ENCODE data around the gene SRRM5. TPM values are rescaled to one million over a fixed set of nuclear protein-coding genes. Genes with fewer than 3 reads are reported as not detected.

Gene SRRM5
- polyA plus RNA-seq, 2 of the 4 experiments (the other 2 are of a cell fraction): 0.47 to 0.50 TPM

DNA sequence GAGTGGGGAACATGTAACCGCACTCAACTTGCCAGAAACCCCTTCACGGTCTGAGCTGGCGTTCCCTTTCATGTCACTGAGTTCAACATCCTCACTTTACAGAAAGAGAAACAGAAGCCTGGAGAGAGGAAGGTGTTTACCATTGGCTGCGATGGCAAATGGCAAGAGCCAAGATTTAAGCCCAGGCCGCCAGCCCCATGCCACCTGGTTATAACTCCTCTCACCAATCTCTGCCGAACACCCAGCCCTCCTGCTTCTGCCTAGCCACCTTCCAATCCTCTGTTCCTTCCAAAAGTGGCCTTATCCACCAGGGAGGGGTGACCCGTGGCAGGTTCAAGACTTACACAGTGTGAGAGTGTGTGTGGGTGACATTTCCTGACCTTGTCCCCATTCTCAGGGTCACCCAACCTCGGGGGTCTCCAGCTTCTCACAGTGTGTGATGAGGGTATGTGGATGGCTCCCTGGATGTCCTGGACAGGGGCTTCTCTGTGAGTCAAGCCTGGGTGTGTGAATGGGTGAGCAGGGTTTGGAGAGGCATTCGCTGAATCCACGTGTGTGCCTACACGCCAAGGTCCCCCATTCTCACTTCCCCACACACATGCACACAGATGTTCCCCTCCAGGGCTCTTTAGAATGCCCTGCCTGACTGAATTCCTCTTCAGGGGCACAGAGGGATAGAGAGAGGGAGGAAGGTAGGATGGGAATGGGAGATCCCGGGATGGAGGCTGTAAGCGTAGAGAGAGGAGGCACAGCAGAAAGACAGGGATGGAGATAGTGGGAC is 26.5 kb downstream of the SRRM5 start:
- Histone ChIP-seq H3K4me2 (peak overlapping the region; percentile 100), H3K4me1 (peaks cover 30% of the 10 kb centered on the region), H3K4me3 (no peak overlapping the region; the same call in 2 of the 3 replicates), H3K27ac (no peak overlapping the region), H3K9me3 (no peaks in the 10 kb centered on the region)
- DNase-seq (ENCODE audit: low read depth in 1 of 2, low spot score in 1 of 2) (no peak), FAIRE-seq (no peak), ATAC-seq (no peak; a peak in 1 of 6 replicates)
- ChIA-PET POLR2A (no interaction called here), CTCF (interaction anchor here (0.8 to 2.0 kb wide), 4 partner anchors 12 to 44 kb away, joined by 3 to 9 read pairs (median 4); no protein-coding TSS in a partner anchor)
- WGBS (ENCODE audit: missing lambda C conversion rate): 83% methylated on average over 13 of the region's 13 CpGs
- no peak for TF ChIP-seq KDM1A (IDR thresholded peaks at IDR 0.05; ENCODE audit: low read depth)

DNA sequence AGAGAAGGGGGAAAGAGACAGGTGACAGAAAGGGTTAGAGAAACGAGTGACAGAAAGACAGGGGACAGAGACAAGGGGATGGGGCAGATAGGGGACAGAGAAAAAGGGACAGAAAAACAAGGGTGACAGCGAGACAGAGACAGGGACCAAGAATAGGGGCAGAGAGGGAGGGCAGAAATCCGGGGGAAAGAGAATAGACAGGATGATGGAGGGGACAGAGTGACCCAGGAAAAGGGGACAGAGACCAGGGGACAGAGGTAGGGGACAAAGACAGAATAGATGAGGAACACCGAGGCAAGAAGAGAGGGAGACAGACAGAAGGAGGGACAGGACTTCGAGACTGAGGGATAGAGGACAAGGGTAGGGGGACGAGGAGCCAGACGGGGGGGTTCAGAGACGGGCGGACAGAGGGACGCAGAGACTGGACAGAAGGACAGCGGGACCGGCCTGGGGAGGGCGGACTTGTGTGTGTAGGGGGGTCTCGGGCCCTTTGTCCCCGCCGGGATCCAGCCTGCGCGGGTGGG is 27.2 kb downstream of the SRRM5 start:
- Histone ChIP-seq H3K9me3 (no peaks in the 10 kb centered on the region), H3K4me1 (peaks cover 29% of the 10 kb centered on the region), H3K4me3 (peak overlapping the region; percentile 82), H3K4me2 (peak overlapping the region; percentile 100), H3K27ac (peak overlapping the region; percentile 77 to 95)
- DNase-seq (ENCODE audit: low read depth in 1 of 2, low spot score in 1 of 2) (no peak), FAIRE-seq (no peak), ATAC-seq (peak in 1 of 2 experiments; percentile 3; a peak in 1 of 6 replicates)
- CTCF ChIA-PET: no interaction called here
- no peak for TF ChIP-seq RARB (CRISPR knock-in tag; IDR thresholded peaks at IDR 0.05)
- no peak for TF ChIP-seq FOSL2 (IDR thresholded peaks at IDR 0.05)
- TF ChIP-seq FOSL2 (CRISPR knock-in tag; IDR thresholded peaks at IDR 0.05): no peak
- no peak for TF ChIP-seq ESRRA (IDR thresholded peaks at IDR 0.05; ENCODE audit: borderline replicate concordance, low read length)
- TF ChIP-seq EHMT2 (IDR thresholded peaks at IDR 0.05; ENCODE audit: low read depth): no peak
- no peak for TF ChIP-seq KDM1A (IDR thresholded peaks at IDR 0.05; ENCODE audit: low read depth)
- TF ChIP-seq FOSB (CRISPR knock-in tag; IDR thresholded peaks at IDR 0.05): no peak
- no peak for TF ChIP-seq POLR2AphosphoS2 (conservative IDR thresholded peaks at IDR 0.05; ENCODE audit: low read length)
- TF ChIP-seq, protein P1, sequence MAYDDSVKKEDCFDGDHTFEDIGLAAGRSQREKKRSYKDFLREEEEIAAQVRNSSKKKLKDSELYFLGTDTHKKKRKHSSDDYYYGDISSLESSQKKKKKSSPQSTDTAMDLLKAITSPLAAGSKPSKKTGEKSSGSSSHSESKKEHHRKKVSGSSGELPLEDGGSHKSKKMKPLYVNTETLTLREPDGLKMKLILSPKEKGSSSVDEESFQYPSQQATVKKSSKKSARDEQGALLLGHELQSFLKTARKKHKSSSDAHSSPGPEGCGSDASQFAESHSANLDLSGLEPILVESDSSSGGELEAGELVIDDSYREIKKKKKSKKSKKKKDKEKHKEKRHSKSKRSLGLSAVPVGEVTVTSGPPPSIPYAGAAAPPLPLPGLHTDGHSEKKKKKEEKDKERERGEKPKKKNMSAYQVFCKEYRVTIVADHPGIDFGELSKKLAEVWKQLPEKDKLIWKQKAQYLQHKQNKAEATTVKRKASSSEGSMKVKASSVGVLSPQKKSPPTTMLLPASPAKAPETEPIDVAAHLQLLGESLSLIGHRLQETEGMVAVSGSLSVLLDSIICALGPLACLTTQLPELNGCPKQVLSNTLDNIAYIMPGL (CRISPR knock-in tag; IDR thresholded peaks at IDR 0.05; ENCODE audit: borderline replicate concordance): no peak
- TF ChIP-seq, protein P2, sequence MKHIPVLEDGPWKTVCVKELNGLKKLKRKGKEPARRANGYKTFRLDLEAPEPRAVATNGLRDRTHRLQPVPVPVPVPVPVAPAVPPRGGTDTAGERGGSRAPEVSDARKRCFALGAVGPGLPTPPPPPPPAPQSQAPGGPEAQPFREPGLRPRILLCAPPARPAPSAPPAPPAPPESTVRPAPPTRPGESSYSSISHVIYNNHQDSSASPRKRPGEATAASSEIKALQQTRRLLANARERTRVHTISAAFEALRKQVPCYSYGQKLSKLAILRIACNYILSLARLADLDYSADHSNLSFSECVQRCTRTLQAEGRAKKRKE (CRISPR knock-in tag; IDR thresholded peaks at IDR 0.05; ENCODE audit: low read depth): no peak
- POLR2A ChIA-PET: no interaction called here
- 39% methylated on average over 16 of the region's 18 CpGs for WGBS (ENCODE audit: missing lambda C conversion rate)

DNA sequence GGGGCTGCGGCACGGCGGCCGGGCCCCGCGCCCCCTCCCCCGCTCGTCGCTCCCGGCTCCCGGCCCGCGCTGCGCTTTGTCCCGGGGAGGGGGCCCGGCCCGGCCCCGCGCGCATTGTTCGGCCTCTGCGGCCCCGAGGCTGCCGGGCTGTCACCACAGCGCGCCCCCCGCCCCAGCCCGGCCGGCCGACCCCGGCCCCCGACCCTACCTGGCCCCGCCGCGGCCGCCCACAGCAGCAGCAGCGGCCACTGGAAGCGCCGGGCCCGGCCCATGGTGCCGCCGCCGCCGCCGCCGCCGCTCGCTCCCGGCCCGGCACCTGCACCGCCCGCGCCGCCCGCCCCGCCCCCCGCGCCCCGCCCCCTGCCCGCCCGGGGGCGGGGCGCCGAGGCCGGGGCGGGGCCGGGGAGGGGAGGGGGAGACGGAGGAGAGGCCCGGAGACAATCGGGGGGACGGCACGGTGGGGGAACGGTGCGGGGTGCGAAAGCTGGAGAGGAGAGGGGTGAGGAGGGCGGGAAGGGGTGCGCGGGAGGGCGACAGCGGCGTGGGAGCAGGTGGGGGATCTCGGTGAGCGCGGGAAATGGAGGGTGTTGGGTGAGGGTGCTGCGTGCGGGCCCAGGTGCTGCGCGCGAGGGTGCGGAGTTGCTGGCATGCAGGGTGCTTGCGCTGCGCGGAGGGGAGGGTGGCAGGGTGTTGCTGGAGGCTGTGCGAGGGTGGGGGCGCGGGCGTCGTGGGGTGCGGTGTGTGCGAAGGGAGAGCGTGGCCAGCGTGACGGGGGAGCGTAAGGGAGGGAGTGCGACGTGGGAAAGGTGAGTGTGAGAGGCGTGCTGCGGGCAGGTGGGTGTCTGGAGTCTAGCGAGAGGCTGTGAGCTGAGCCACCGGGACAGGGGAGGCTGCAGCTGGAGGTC is 27.9 kb downstream of the SRRM5 start, which contains the start of gene CADM4:
Gene CADM4, minus strand, starts transcription at position 332 of the 905 bp plus-strand sequence. Its CDS starts 60 bp downstream, at position 272.
- WGBS (ENCODE audit: missing lambda C conversion rate): 17% methylated on average over 25 of the region's 110 CpGs
- peak; percentile 51 to 59 for ATAC-seq
- Histone ChIP-seq H3K4me2 (peak within 1 kb of the TSS; percentile 100), H3K27ac (peak within 1 kb of the TSS; percentile 77 to 95), H3K9me3 (no peaks in the 10 kb centered on the region), H3K4me3 (peak within 1 kb of the TSS; percentile 82), H3K4me1 (peaks cover 22% of the 10 kb centered on the region)
- ChIA-PET POLR2A (no interaction called here), CTCF (no interaction called here)
- no peak for FAIRE-seq
- DNase-seq (ENCODE audit: low read depth in 1 of 2, low spot score in 1 of 2): no peak
- TF ChIP-seq KDM5A (IDR thresholded peaks at IDR 0.05) (no peak), ZNF302 (CRISPR knock-in tag; IDR thresholded peaks at IDR 0.05) (no peak), ZSCAN20 (CRISPR knock-in tag; IDR thresholded peaks at IDR 0.05) (no peak), JUN (IDR thresholded peaks at IDR 0.05) (no peak; a peak in 1 of 5 replicates), NFE2L2 (conservative IDR thresholded peaks at IDR 0.05; ENCODE audit: low read length) (no peak), ESRRA (IDR thresholded peaks at IDR 0.05; ENCODE audit: borderline replicate concordance, low read length) (no peak)
- TF ChIP-seq, protein P3, sequence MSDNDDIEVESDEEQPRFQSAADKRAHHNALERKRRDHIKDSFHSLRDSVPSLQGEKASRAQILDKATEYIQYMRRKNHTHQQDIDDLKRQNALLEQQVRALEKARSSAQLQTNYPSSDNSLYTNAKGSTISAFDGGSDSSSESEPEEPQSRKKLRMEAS (IDR thresholded peaks at IDR 0.05): peak; percentile 95
- TF ChIP-seq, protein P4, sequence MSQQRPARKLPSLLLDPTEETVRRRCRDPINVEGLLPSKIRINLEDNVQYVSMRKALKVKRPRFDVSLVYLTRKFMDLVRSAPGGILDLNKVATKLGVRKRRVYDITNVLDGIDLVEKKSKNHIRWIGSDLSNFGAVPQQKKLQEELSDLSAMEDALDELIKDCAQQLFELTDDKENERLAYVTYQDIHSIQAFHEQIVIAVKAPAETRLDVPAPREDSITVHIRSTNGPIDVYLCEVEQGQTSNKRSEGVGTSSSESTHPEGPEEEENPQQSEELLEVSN (IDR thresholded peaks at IDR 0.05; ENCODE audit: borderline replicate concordance, low read depth): peak; percentile 98
- TF ChIP-seq, protein P5, sequence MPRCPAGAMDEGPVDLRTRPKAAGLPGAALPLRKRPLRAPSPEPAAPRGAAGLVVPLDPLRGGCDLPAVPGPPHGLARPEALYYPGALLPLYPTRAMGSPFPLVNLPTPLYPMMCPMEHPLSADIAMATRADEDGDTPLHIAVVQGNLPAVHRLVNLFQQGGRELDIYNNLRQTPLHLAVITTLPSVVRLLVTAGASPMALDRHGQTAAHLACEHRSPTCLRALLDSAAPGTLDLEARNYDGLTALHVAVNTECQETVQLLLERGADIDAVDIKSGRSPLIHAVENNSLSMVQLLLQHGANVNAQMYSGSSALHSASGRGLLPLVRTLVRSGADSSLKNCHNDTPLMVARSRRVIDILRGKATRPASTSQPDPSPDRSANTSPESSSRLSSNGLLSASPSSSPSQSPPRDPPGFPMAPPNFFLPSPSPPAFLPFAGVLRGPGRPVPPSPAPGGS (IDR thresholded peaks at IDR 0.05): no peak
- TF ChIP-seq, protein P1 (CRISPR knock-in tag; IDR thresholded peaks at IDR 0.05; ENCODE audit: borderline replicate concordance): no peak

Data from A549 (cell line).